ENCODE results near the gene ARHGEF40.
A peak's percentile ranks its signal among the peaks of the same experiment; 100 is the strongest.

ARHGEF40 gene

DNA sequence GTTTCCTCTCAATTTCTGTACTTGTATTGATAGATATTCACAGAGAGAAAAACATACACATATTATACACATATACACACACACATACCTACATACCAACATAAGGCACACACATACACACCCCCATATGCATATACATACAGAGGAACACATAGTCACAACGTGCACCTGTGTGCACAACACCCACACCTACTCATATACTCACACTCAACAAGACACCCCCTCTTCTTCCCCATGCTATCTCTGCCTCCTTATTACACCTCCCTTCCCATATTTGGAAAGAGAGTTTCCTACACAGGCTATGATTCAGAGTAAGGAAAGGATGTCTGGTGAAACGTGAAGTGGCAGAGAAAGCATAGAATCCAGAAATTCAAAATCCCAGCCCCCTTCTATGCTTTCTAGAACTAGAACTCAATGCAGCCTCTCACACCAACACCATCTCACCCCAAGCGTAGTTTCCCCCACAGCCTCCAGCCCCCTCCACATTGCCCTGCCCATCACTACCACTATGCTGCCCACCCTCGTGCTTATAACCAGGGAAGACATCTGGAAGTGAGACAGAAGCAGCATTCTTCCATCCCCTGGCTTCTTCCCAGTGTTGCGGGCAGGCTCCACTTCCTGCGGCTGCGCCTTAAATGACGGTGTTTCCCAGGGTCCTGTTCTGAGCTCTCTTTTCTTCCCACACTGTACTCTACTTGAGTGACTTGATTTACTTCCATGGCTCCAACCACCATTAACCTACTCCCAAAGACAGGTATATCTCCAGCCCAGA is 10.1 kb upstream of the ARHGEF40 start:
- DNase-seq (ENCODE audit: low read depth in 2 of 2): no peak

GRCh38 chr14:21060614-21061346 is 9.3 kb upstream of the ARHGEF40 start:
- no peak for DNase-seq (ENCODE audit: low read depth in 2 of 2)

- no peak for DNase-seq (ENCODE audit: low read depth in 2 of 2)
These were observed 8.8 kb upstream of the ARHGEF40 start for GRCh38 chr14:21061347-21061668.

- DNase-seq (ENCODE audit: low read depth in 2 of 2): peak; percentile 71 to 74
These were observed 6.6 kb upstream of the ARHGEF40 start for GRCh38 chr14:21063479-21063878.

GRCh38 chr14:21066882-21067502 is 3.1 kb upstream of the ARHGEF40 start:
- no peak for DNase-seq (ENCODE audit: low read depth in 2 of 2)

GRCh38 chr14:21068521-21069387 is 1.4 kb upstream of the ARHGEF40 start:
- no peak for DNase-seq (ENCODE audit: low read depth in 2 of 2)

GRCh38 chr14:21069388-21070082 is 569 bp upstream of the ARHGEF40 start:
- no peak for DNase-seq (ENCODE audit: low read depth in 2 of 2)

DNA sequence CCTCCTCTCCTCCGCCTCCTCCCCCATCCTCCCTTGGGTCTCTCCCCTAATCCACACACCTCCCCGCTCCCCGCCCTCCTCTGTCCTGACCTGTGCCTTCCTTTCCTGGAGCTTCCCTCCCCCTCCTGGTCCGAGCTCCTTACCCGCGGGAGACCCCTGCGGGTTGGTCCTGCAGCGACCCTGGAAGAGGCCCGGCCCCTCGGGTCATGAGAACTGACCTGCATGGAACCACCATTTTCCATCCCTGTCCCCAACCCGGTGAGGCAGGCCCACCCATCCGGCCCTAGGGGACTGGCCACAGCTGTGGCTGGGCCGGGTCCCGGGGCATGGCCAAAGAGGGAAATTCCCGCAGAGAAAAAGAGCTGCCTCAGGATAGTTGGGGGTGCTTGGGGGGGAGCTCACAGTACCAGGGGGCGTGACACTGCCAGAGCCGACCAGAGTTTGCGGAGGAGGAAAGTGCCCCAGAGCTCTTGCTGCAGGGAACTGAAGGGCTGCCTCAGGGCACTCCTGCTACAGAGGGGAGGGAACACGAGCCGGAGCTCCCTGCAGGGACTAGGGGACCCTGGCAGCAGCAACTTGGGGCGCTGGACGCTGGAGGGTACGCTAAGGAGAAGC is 613 bp downstream of the ARHGEF40 start:
- DNase-seq (ENCODE audit: low read depth in 2 of 2): no peak

DNA sequence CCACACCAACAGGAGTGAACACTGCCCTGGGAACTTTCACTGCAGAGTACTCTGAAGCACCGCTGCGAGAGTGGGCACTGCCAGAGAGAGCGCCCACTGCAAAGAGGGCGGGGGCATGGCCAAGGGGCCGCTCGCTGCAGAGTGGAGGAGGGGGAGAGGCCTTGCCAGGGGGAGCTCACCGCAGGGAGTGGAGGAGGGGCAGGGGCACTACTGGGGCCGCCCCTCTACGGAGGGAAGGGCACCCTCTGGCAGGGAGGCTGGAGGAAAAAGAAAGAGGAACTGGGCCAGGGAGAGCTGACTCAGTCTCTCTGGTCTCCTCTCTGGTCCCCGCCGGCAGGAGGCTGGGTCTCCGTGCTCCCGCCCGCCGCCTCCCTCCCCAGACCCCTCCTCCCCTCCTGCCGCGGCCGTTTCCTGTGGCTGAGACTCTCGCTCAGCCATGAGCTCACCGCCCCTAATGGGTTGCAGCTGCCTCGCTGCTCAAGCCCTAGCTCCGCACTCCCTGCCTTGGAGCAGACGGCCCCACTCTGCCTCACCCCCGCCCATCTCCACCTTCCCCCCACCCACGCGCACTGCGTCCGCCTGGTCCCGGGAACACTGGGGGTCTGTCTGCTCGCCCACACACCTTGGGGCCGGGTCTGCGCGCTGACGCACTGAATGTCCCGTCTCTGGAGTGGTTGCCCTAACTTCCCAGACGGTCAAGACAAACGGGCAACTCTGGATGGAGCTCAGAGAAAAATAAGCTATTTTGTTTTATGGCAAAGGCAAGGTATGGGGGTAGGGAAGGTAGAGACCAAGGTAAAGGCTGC is 1.3 kb downstream of the ARHGEF40 start:
- peak; percentile 88 to 90 for DNase-seq (ENCODE audit: low read depth in 2 of 2)

GRCh38 chr14:21072031-21072473 is 1.9 kb downstream of the ARHGEF40 start:
- DNase-seq (ENCODE audit: low read depth in 2 of 2): peak; percentile 52 to 60

DNA sequence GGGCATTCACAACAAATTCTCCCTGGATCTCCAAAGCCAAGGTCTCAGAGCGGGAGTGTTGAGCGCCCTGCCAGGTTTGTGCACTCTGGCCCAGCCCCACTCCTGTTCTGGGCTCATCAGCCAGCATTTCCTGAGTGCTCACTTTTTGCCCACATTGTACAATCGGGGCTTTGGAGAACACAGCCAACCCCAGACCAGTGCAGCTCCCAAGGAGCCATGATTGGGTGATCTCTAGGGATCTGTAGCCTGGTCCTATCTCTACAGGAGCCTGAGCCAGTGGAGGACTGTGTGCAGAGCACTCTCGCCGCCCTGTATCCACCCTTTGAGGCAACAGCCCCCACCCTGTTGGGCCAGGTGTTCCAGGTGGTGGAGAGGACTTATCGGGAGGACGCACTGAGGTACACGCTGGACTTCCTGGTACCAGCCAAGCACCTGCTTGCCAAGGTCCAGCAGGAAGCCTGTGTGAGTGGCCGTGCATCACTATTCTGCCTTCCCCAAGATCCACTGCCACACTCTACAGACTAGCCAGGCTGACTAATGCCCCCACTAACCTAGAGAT is 2.8 kb downstream of the ARHGEF40 start:
- no peak for DNase-seq (ENCODE audit: low read depth in 2 of 2)

DNA sequence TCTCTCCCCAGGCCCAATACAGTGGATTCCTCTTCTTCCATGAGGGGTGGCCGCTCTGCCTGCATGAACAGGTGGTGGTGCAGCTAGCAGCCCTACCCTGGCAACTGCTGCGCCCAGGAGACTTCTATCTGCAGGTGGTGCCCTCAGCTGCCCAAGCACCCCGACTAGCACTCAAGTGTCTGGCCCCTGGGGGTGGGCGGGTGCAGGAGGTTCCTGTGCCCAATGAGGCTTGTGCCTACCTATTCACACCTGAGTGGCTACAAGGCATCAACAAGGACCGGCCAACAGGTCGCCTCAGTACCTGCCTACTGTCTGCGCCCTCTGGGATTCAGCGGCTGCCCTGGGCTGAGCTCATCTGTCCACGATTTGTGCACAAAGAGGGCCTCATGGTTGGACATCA is 3.8 kb downstream of the ARHGEF40 start:
- DNase-seq (ENCODE audit: low read depth in 2 of 2): no peak

- DNase-seq (ENCODE audit: low read depth in 2 of 2): no peak
These were observed 4.5 kb downstream of the ARHGEF40 start for GRCh38 chr14:21074398-21075272.

DNA sequence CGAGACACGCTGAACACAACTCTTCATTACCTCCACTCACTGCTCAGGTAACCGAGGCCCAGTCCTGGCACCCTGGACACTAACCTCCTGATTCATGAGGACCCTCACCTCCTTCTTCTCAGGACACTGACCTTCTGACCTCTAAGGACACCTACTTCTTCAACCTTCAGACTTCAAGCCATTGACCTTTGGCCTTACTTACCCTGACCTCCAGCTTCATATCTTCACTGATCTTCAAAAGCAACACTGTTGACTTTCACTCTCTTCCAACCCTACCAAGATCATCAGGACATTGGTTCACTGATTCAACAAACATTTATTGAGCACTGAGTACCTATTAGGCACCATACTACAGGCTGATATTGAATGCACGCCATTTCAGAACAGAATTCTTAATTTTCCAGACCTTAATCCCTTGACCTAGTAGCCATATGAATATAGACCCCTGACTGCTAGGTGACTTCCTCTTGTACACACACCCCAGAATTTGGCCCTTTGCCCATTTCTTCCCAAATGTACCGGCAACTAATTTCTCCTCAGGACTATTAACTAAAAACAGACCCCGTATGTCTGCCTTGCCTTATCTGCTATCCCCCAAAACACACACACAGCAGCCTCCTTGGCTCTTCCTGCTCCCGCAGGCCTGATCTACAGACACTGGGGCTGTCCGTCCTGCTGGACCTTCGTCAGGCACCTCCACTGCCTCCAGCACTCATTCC is 5.8 kb downstream of the ARHGEF40 start:
- no peak for DNase-seq (ENCODE audit: low read depth in 2 of 2)

DNA sequence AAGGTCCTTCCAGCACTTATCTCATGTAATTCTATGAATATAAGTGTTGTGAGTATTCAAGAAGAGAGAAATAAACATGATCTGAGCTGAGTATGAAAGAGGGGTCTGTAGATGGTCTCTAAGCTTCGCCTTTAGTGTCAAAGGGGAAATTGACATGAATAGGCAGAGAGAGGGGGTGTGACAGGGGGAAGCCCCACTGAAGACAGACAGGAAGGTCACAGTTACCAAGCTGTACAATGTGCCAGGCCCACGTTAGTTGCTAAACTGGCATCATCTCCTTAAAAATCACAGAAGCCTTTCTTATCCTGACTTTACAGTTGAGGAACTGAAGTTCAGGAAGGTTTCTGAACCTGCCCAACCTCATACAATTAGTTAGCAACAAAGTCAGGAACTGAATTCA is 7.6 kb downstream of the ARHGEF40 start:
- DNase-seq (ENCODE audit: low read depth in 2 of 2): no peak

DNA sequence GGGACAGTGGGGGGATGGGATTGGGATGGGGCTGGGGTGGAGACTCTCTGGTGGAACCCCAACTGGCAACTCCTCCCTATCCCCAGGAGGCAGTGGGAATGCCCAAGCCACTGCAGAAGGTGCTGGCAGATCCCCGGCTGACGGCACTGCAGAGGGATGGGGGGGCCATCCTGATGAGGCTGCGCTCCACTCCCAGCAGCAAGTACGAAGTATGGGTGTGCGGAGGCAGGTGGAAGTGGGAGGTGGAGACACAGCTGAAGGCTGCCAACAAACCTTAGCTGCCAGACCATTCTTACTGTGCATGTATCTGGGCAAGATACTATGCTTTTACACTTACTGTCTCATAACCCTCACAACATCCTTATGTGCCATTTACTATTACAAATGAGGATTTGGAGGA is 8.2 kb downstream of the ARHGEF40 start:
- no peak for DNase-seq (ENCODE audit: low read depth in 2 of 2)

- DNase-seq (ENCODE audit: low read depth in 2 of 2): no peak
These were observed 8.6 kb downstream of the ARHGEF40 start for GRCh38 chr14:21078726-21079125.

- no peak for DNase-seq (ENCODE audit: low read depth in 2 of 2)
These were observed 11.5 kb downstream of the ARHGEF40 start for GRCh38 chr14:21081521-21082142.

All from fibroblast of skin of left biceps (primary cell).